Spleen (tissue), 7 donors: ENCODE measurements around the gene DYNC2I2.

Source experiments
- CTCF ChIP-seq, 11 experiments: fragments of 200-600 bp in 7 of 11; fragments of 450-650 bp in 4 of 11; sonication (generic) in 4 of 11; IDR thresholded peaks in 8 of 11; conservative IDR thresholded peaks in 3 of 11; 1 replicate in 7 of 11; 2 replicates in 4 of 11; pipeline versions ENCODE4 v1.4.0 to v1.8.0; 2016 to 2021; ENCODE audit warnings: antibody characterized with exemption in 11 of 11, inconsistent platforms in 4 of 11, mild to moderate bottlenecking in 1 of 11
- POLR2A ChIP-seq, 3 donors: fragments of 450-650 bp; IDR thresholded peaks; one replicate each; pipeline ENCODE4 v1.5.1; 2017; ENCODE audit warnings: antibody characterized with exemption in 3 of 3, mild to moderate bottlenecking in 1 of 3
- POLR2AphosphoS5 ChIP-seq, 3 donors: sonication (generic); formaldehyde crosslinking; IDR thresholded peaks; one replicate each; pipeline ENCODE4 v1.5.1; 2017; ENCODE audit warnings: antibody characterized with exemption in 3 of 3
- donor health status: DM: no; HTN: no; CAD: no; lungs with moderate emphysema.
- donor health status: DM: no; HTN: no; CAD: no.
- donor health status: DM: no; HTN: no; CAD: no.

DNA sequence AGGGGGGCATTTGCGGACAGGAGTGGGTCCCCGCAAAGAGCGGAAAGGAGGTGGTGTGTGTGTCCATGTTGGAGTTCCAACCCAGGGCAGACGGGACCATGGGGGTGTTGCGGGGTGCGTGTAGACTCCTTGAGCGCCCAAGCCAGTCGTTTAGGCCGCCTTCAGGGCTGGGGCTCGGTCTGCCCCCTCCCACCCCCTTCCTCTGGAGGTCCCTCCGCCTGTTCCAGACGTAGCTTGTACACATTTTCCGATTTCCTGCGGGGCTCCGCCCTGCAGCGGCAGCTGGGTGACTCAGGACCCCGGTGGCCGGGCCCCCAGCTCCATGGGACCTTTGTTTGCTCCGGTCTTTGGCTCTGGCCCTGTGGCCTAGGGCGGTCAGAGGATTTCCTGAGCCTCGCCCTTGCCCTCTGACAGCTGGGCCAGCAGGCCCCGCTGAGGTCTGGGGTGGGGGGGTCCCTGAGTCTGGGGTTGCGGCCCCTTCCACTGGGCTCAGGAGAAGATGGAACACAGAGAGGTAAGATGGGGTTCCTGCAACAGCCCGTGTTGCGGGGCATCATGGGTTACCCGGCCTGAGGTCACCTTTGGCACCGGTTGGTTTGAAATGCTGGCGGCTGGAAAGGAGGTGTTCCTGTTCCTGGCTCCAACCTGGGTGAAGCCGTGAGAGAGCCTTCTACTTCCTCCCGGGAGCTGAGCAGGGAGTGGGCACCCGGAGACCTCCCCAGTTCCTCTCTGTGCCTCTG, 47.1 kb upstream of the DYNC2I2 start:
- TF ChIP-seq CTCF (IDR thresholded peaks at IDR 0.05 in 8 of 11, conservative IDR thresholded peaks at IDR 0.05 in 3 of 11) = no peak
- no peak for TF ChIP-seq POLR2A (IDR thresholded peaks at IDR 0.05)
- peak in 2 of 3 donors; percentile 35 to 55 for TF ChIP-seq POLR2AphosphoS5 (IDR thresholded peaks at IDR 0.05)
